Neural progenitor cell (in vitro differentiated cells): Measurements from ENCODE around the gene LCT.

Source experiments
- CTCF ChIP-seq: fragments of 200-600 bp; sonication (generic); IDR thresholded peaks from 2 replicates; pipeline ENCODE4 v1.5.1; 2017; ENCODE audit warnings: antibody characterized with exemption, mild to moderate bottlenecking
- EZH2 ChIP-seq: fragments of 200-600 bp; sonication (generic); IDR thresholded peaks from 2 replicates; pipeline ENCODE4 v1.6.1; 2017; ENCODE audit warnings: antibody characterized with exemption, mild to moderate bottlenecking, moderate library complexity
- EZH2phosphoT487 ChIP-seq: fragments of 200-600 bp; sonication (generic); IDR thresholded peaks from 2 replicates; pipeline ENCODE4 v1.6.1; 2017; ENCODE audit warnings: antibody characterized with exemption

DNA sequence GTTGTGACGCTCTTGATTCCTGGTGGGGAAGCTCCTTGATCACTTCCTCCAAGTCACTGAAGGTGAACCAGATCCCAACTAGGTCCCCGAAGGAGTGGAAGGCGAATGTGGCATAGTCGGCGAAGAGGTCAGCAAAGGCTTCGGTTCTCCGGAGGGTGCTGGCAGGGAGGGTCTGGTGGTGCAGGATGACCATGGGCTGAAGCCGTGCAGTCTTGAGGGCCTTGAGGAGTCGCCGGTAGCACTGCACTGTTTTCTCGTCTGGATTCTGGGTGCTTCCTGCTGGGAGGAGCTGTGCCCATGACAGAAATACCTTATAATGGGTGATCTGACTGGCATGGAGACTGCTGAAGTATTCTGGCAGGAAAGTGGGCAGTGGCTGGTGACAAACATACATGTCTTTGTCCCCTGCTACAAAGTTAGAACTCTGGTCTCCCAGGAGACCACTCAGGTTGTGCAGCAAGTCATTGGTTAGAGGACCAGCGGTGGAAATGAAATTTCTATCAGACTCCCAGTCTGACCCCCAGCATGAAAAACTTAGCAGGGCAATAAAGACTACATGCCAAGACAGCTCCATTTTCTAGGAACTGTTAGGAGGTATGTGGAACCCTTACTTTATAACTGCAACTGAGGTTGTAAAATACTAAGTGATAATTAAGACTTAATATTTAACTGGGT lies at the start of gene LCT:
- TF ChIP-seq EZH2, result no peak
- no peak for TF ChIP-seq CTCF
- no peak for TF ChIP-seq EZH2phosphoT487
